Peyer's patch (tissue), 4 donors: ENCODE measurements around the gene SLC38A11. TPM values are rescaled to one million over a fixed set of nuclear protein-coding genes. Genes with fewer than 3 reads are reported as not detected.

ENCODE experiments used
- DNase-seq, 3 donors: peaks; one replicate each; pipeline ENCODE4 v3.0.0-alpha.2; 2017 to 2019
- H3K27ac ChIP-seq, 4 donors: fragments of 200-600 bp; sonication (generic); one replicate each; pipeline ENCODE4 v1.5.1; 2016 to 2019
- H3K27me3 ChIP-seq, 2 donors: fragments of 200-600 bp; sonication (generic); one replicate each; pipeline ENCODE4 v1.5.1; 2019
- H3K36me3 ChIP-seq, 3 donors: fragments of 200-600 bp; sonication (generic); one replicate each; pipeline ENCODE4 v1.5.1; 2016 to 2019
- H3K4me1 ChIP-seq, 4 donors: fragments of 200-600 bp; sonication (generic); one replicate each; pipeline ENCODE4 v1.5.1; 2016 to 2019
- H3K4me3 ChIP-seq, 4 donors: fragments of 200-600 bp; sonication (generic); 1 replicate in 3 of 4; 2 replicates in 1 of 4; pipeline ENCODE4 v1.5.1; 2016 to 2019; ENCODE audit warnings: mild to moderate bottlenecking in 1 of 4
- H3K9me3 ChIP-seq, 4 donors: fragments of 200-600 bp; sonication (generic); one replicate each; pipeline ENCODE4 v1.5.1; 2016 to 2019; ENCODE audit warnings: mild to moderate bottlenecking in 1 of 4
- POLR2A ChIP-seq, 2 donors: fragments of 450-650 bp; IDR thresholded peaks; one replicate each; pipeline ENCODE4 v1.5.1; 2017; ENCODE audit warnings: antibody characterized with exemption in 2 of 2, mild to moderate bottlenecking in 2 of 2, moderate library complexity in 2 of 2
- total RNA-seq, 4 donors: library from RNA; depleted of rRNA; stranded (reverse); fragments of >200 nt; gene quantifications; one replicate each; pipeline ENCODE4 v1.1.0, GENCODE V29; 2016
- TF ChIP-seq, protein P1 (sequence below), 6 experiments: fragments of 450-650 bp in 4 of 6; fragments of 200-600 bp in 2 of 6; sonication (generic) in 1 of 6; IDR thresholded peaks; one replicate each; pipeline ENCODE4 v1.5.1; 2017 to 2019; ENCODE audit warnings: antibody characterized with exemption in 6 of 6, mild to moderate bottlenecking in 3 of 6, moderate library complexity in 1 of 6

SLC38A11 gene
- total RNA-seq, 4 donors from 2014 or later: 3.2 to 13.1 (median 7.0) TPM; not detected in 1

DNA sequence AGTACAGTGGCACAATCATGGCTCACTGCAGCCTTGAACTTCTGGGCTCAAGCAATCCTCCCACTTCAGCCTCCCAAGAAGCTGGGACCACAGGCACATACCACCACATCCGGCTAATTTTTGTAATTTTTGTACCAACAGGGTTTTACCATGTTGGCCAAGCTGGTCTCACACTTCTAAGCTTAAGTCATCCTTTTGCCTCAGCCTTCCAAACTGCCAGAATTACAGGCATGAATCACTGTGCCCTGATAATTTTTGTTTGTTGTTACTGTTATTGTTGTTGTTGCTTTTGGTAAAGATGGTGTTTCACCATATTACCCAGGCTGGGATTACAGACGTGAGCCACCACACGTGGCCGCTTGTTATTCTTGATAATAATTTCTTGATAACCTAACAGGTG lies 103.2 kb downstream of the SLC38A11 start:
- no peaks in the 10 kb centered on the region for H3K9me3 ChIP-seq
- H3K4me1 ChIP-seq: no peaks in the 10 kb centered on the region
- H3K27me3 ChIP-seq: no peaks in the 10 kb centered on the region
- no peak for DNase-seq
- no peak overlapping the region for H3K4me3 ChIP-seq
- TF ChIP-seq POLR2A (IDR thresholded peaks at IDR 0.05): no peak
- TF ChIP-seq, protein P1, sequence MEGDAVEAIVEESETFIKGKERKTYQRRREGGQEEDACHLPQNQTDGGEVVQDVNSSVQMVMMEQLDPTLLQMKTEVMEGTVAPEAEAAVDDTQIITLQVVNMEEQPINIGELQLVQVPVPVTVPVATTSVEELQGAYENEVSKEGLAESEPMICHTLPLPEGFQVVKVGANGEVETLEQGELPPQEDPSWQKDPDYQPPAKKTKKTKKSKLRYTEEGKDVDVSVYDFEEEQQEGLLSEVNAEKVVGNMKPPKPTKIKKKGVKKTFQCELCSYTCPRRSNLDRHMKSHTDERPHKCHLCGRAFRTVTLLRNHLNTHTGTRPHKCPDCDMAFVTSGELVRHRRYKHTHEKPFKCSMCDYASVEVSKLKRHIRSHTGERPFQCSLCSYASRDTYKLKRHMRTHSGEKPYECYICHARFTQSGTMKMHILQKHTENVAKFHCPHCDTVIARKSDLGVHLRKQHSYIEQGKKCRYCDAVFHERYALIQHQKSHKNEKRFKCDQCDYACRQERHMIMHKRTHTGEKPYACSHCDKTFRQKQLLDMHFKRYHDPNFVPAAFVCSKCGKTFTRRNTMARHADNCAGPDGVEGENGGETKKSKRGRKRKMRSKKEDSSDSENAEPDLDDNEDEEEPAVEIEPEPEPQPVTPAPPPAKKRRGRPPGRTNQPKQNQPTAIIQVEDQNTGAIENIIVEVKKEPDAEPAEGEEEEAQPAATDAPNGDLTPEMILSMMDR (IDR thresholded peaks at IDR 0.05): no peak
- H3K36me3 ChIP-seq: no peaks in the 10 kb centered on the region
- H3K27ac ChIP-seq: no peak overlapping the region

DNA sequence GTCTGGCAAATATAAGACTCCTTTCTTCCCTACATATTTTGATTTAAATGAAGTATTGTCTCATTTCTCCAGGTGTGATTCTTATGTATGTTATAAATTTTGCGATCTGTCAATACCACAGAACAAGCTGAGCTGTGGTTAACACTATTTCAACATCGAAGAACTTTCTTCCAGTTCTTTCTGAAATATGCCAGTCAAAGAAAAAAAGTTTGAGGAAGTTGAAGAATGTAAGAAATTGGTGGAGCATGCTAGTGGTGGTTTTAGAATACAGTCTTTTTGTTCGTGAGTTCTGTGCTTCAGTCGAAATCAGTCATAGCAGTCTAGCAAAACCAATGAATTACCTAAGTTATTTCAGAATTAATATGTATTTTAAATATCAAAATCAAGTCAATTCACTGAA lies 105.1 kb downstream of the SLC38A11 start:
- Histone ChIP-seq H3K27ac (no peak overlapping the region), H3K9me3 (no peaks in the 10 kb centered on the region)

DNA sequence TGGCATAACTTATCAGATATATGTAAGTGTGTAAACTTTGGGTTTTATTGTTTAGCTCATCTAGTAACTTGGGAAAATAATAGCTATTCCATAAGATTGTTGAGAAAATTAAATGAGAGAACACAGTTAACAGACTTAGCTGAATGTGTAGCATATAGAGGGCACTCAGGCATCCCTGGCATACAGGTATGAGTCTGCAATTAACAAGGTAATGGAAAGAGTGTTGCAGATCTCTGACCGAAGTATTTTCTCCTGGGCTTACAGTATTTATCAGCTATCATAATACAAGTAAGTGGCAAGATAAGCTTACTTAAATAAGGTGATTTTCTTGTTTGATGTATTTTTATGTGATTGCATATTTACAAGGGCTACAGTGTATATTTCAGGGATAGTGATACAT lies 105.8 kb downstream of the SLC38A11 start:
- no peak for TF ChIP-seq POLR2A (IDR thresholded peaks at IDR 0.05)
- TF ChIP-seq, protein P1 (IDR thresholded peaks at IDR 0.05): no peak
- Histone ChIP-seq H3K9me3 (no peaks in the 10 kb centered on the region), H3K36me3 (no peaks in the 10 kb centered on the region), H3K27ac (no peak overlapping the region), H3K4me3 (no peak overlapping the region), H3K4me1 (no peaks in the 10 kb centered on the region), H3K27me3 (no peaks in the 10 kb centered on the region)
- DNase-seq: no peak

More for the DNA sequence above, 105.1 kb downstream of the SLC38A11 start:
- no peaks in the 10 kb centered on the region for H3K36me3 ChIP-seq
- no peaks in the 10 kb centered on the region for H3K27me3 ChIP-seq
- no peak overlapping the region for H3K4me3 ChIP-seq
- TF ChIP-seq POLR2A (IDR thresholded peaks at IDR 0.05): no peak
- TF ChIP-seq, protein P1 (IDR thresholded peaks at IDR 0.05): no peak
- DNase-seq: no peak
- no peaks in the 10 kb centered on the region for H3K4me1 ChIP-seq

DNA sequence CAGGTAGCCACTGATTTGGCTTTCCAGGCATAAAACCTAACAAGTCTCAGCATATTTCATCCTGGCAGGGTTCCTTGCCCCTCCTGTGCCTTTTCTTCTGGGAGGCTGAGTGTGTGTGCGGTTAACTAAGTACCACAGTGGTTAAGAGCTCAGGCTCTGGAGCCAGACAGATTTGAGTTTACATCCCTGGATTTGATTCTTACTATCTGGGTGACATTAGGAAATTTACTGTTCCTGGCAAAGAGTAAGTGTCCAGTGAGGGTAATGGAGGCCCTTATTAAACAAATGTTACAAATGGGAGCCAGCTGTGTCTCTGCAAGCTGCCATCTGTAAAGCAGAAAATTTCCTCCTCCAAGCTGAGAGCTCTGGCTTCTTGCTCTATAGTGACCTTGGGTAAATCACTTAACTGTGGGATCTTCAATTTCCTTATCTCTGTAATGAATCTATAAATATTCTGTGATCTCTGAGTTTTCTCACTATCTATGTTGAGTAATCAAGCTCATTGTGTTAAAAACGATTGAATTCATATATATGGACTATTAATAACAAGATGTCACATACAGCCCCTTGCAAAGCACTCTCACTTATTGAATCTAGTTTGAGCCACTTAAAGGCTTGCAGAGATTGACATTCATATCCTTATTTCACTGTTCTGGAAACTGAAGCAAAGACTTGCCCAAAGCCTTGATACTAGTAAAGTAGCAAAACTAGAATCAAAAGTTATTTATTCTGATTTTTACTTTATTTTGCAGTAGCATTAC lies 107.2 kb downstream of the SLC38A11 start:
- Histone ChIP-seq H3K4me1 (peaks cover 0 to 3% (median 0%) of the 10 kb centered on the region in 4 donors), H3K27me3 (no peaks in the 10 kb centered on the region), H3K36me3 (no peaks in the 10 kb centered on the region), H3K4me3 (no peak overlapping the region), H3K9me3 (no peaks in the 10 kb centered on the region), H3K27ac (no peak overlapping the region)
- DNase-seq: no peak
- TF ChIP-seq, protein P1 (IDR thresholded peaks at IDR 0.05): no peak
- TF ChIP-seq POLR2A (IDR thresholded peaks at IDR 0.05): no peak

DNA sequence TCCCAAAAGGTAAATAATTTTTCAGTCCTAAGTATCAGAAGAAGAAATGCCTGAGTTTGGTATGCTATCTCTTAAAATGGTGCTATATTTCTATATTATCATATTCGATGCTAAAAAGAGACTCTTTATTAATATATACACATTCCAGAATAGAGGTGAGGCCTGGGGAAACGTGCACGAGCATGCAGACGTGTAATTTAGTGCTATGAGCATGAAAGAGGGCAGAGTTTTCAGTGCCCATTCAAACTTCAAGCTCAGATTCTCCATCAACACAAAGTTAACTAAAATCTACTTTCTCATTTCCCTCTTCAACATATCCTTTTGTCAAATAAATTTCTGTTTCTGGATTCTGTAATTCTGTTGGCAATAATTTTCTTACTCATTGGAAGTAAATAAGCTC lies 108.0 kb downstream of the SLC38A11 start:
- no peak overlapping the region for H3K4me3 ChIP-seq
- no peaks in the 10 kb centered on the region for H3K27me3 ChIP-seq
- DNase-seq: no peak
- H3K36me3 ChIP-seq: no peaks in the 10 kb centered on the region
- H3K27ac ChIP-seq: no peak overlapping the region
- TF ChIP-seq POLR2A (IDR thresholded peaks at IDR 0.05): no peak
- TF ChIP-seq, protein P1 (IDR thresholded peaks at IDR 0.05): no peak
- no peaks in the 10 kb centered on the region for H3K9me3 ChIP-seq
- H3K4me1 ChIP-seq: peaks cover 0 to 11% (median 0%) of the 10 kb centered on the region in 4 donors
